Muscle of leg (tissue), 11 donors: ENCODE measurements around the gene ERMP1. TPM values are rescaled to one million over a fixed set of nuclear protein-coding genes. Genes with fewer than 3 reads are reported as not detected.
"Not testable (repeated sequence)": the region's sequence is repeated elsewhere in the genome, so short reads cannot be mapped to it uniquely, and the experiment has no call there.

ENCODE experiments used
- DNase-seq: peaks from one replicate; pipeline ENCODE4 v3.0.0; 2013
- H3K27ac ChIP-seq: one replicate; pipeline ENCODE4 v1.5.1; 2013; ENCODE audit warnings: mild to moderate bottlenecking, low read length, control low read depth
- H3K27me3 ChIP-seq: one replicate; pipeline ENCODE4 v1.6.1; 2013; ENCODE audit warnings: low read length; ENCODE audit not compliant: control insufficient read depth, insufficient read depth
- H3K36me3 ChIP-seq: one replicate; pipeline ENCODE4 v1.6.1; 2013; ENCODE audit warnings: low read length; ENCODE audit not compliant: control insufficient read depth, insufficient read depth
- H3K4me1 ChIP-seq: one replicate; pipeline ENCODE4 v1.6.1; 2013; ENCODE audit warnings: low read length; ENCODE audit not compliant: control insufficient read depth, insufficient read depth
- H3K4me3 ChIP-seq: one replicate; pipeline ENCODE4 v1.5.1; 2013; ENCODE audit warnings: low read length, control low read depth
- H3K9me3 ChIP-seq: replicated peaks from 2 replicates; pipeline ENCODE4 v1.6.1; 2013; ENCODE audit warnings: low read depth, low read length; ENCODE audit not compliant: control insufficient read depth
- WGBS: methylation state at CpG from one replicate; pipeline ENCODE4 v1.1.5; 2013; ENCODE audit warnings: missing lambda C conversion rate; ENCODE audit not compliant: insufficient coverage; 5-methylcytosine and 5-hydroxymethylcytosine counted together
- polyA plus RNA-seq, 8 donors: library from polyadenylated mRNA; unstranded; fragments of 120-200 nt; gene quantifications; one replicate each; pipeline versions ENCODE4 v1.2.1 to v1.2.3, GENCODE V29; 2013; ENCODE audit warnings: inconsistent platforms in 1 of 8, low replicate concordance in 1 of 8; ENCODE audit not compliant: insufficient read length in 8 of 8, insufficient read depth in 1 of 8
- total RNA-seq: library from RNA; stranded (reverse); fragments of 120-200 nt; gene quantifications from one replicate; pipeline ENCODE4 v1.2.4, GENCODE V29; 2013

Gene ERMP1
- total and polyA plus RNA-seq, 9 donors = 6.1 to 11.0 (median 7.8) TPM

GRCh38 chr9:5787759-5788302 lies 45.1 kb downstream of the ERMP1 start:
- Histone ChIP-seq H3K4me3 (no peak overlapping the region), H3K27me3 (no peaks in the 10 kb centered on the region), H3K36me3 (peaks cover 12% of the 10 kb centered on the region), H3K4me1 (no peaks in the 10 kb centered on the region), H3K9me3 (peaks cover 2% of the 10 kb centered on the region), H3K27ac (no peak overlapping the region)
- DNase-seq = no peak
- WGBS = 60% methylated on average over 1 of the region's 2 CpGs

DNA sequence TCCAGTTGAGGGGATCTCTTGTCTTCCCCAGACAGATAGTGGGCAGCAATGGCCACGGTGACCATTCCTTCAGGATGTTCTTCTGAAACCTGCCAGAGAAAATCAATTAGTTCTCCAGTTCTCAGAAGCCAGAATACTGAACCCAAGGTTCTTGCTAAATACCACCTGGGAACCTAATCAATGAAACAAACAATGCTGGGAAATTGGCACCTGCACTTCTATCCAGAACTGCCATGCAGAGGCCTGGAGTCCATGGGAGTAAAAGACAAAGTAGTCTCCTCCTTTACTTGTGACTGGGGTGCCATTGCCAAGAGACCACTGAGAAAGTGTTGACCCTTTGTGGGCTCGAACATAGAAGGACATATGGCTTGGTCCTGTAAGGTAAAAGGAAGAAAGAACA lies 45.7 kb downstream of the ERMP1 start:
- no peak overlapping the region for H3K27ac ChIP-seq
- WGBS = 100% methylated on average over 1 of the region's 2 CpGs
- H3K27me3 ChIP-seq = no peaks in the 10 kb centered on the region
- H3K9me3 ChIP-seq = peaks cover 5% of the 10 kb centered on the region
- H3K36me3 ChIP-seq = peaks cover 12% of the 10 kb centered on the region
- DNase-seq = no peak
- no peaks in the 10 kb centered on the region for H3K4me1 ChIP-seq
- no peak overlapping the region for H3K4me3 ChIP-seq

DNA sequence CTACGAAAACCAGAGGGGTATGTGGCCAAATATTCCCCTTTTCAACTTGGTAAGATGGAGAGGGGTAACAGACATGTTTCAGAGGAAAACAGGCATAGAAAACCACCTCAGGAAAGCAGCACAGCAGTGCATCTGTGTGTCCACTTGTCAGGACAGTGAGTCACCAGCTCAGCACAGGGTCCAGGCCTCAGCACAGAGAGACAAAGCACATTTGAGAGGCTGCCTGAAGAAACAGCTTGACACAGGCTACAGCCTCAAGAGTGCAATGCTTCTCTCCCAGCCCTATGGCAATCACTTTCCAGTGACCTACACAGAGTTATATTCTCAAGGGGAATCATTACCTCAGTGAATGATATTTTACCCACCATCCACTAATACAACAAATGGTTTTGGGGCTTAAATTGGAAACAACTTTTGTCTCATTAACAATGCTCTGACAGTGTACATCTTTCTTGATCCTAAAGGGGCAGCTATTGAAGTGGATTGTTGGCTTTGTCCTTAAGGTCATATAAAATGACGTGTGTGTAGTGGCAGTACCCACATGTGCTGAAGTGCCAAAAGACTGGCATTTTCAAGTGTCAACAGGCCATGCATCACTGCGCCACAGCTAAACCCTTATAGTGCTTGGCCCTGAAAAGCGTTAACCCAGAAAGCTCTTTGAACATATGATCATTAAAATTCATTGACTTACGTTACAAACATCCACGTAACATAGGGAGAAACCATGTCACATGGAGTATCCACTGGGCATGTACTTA lies 46.4 kb downstream of the ERMP1 start:
- Histone ChIP-seq H3K4me3 (no peak overlapping the region), H3K9me3 (peaks cover 7% of the 10 kb centered on the region), H3K27ac (no peak overlapping the region), H3K27me3 (no peaks in the 10 kb centered on the region), H3K4me1 (no peaks in the 10 kb centered on the region), H3K36me3 (peaks cover 12% of the 10 kb centered on the region)
- no peak for DNase-seq
- WGBS = 100% methylated on average over 4 of the region's 6 CpGs

GRCh38 chr9:5784526-5785315 lies 48.2 kb downstream of the ERMP1 start:
- Histone ChIP-seq H3K36me3 (peaks cover 20% of the 10 kb centered on the region), H3K27ac (no peak overlapping the region)
- WGBS = no CpG with 5 or more reads among the region's 4 CpGs

GRCh38 chr9:5783982-5784381 lies 48.9 kb downstream of the ERMP1 start:
- Histone ChIP-seq H3K9me3 (peaks cover 17% of the 10 kb centered on the region), H3K27me3 (no peaks in the 10 kb centered on the region), H3K4me1 (no peaks in the 10 kb centered on the region), H3K27ac (no peak overlapping the region), H3K4me3 (no peak overlapping the region), H3K36me3 (peaks cover 28% of the 10 kb centered on the region)
- WGBS = no CpG with 5 or more reads among the region's 1 CpG
- no peak for DNase-seq

More at GRCh38 chr9:5784526-5785315, 48.2 kb downstream of the ERMP1 start:
- H3K27me3 ChIP-seq = no peaks in the 10 kb centered on the region
- no peak overlapping the region for H3K4me3 ChIP-seq
- DNase-seq = no peak
- H3K9me3 ChIP-seq = peaks cover 10% of the 10 kb centered on the region
- no peaks in the 10 kb centered on the region for H3K4me1 ChIP-seq

GRCh38 chr9:5783420-5783819 lies 49.5 kb downstream of the ERMP1 start:
- not testable (repeated sequence) for H3K4me3 ChIP-seq, DNase-seq, H3K4me1 ChIP-seq, H3K27me3 ChIP-seq, H3K27ac ChIP-seq
- Histone ChIP-seq H3K9me3 (peaks cover 23% of the 10 kb centered on the region), H3K36me3 (peaks cover 33% of the 10 kb centered on the region)
- no CpG with 5 or more reads among the region's 3 CpGs for WGBS

- H3K27ac ChIP-seq, DNase-seq, H3K27me3 ChIP-seq, H3K4me1 ChIP-seq, H3K4me3 ChIP-seq: not testable (repeated sequence)
- peaks cover 23% of the 10 kb centered on the region for H3K36me3 ChIP-seq
- WGBS = 89% methylated on average over 3 of the region's 4 CpGs
- H3K9me3 ChIP-seq = peaks cover 30% of the 10 kb centered on the region
Measured at GRCh38 chr9:5779705-5780218, 53.2 kb downstream of the ERMP1 start.

DNA sequence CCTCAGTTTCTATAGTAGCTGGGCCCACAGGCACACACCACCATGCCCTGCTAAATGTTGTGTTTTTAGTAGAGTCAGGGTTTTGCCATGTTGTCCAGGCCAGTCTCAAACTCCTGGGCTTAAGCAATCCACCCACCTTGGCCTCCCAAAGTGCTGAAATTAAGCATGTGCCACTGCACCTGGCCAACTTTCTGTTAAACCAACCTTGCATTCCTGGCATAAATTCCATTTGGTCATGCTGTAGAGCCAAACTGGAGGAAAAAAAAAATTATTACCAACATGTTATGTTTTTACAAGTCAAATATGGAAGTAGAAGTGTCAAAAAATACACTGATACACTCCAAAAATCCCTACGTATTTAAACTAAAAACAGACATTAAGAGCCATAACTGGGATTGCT lies 54.1 kb downstream of the ERMP1 start:
- Histone ChIP-seq H3K27me3 (no peaks in the 10 kb centered on the region), H3K27ac (no peak overlapping the region)
- no CpG with 5 or more reads among the region's 1 CpG for WGBS

GRCh38 chr9:5773324-5773999 lies 59.5 kb downstream of the ERMP1 start:
- no CpG with 5 or more reads among the region's 3 CpGs for WGBS
- H3K27me3 ChIP-seq = no peaks in the 10 kb centered on the region
- H3K4me3 ChIP-seq = no peak overlapping the region
- peaks cover 7% of the 10 kb centered on the region for H3K9me3 ChIP-seq
- no peaks in the 10 kb centered on the region for H3K4me1 ChIP-seq
- H3K27ac ChIP-seq = no peak overlapping the region
- H3K36me3 ChIP-seq = peaks cover 35% of the 10 kb centered on the region
- DNase-seq = no peak

More for the DNA sequence above, 54.1 kb downstream of the ERMP1 start:
- no peak for DNase-seq
- Histone ChIP-seq H3K9me3 (peaks cover 30% of the 10 kb centered on the region), H3K36me3 (peaks cover 29% of the 10 kb centered on the region), H3K4me1 (no peaks in the 10 kb centered on the region), H3K4me3 (no peak overlapping the region)
